Caco-2 (cell line): Measurements from ENCODE around the gene TMPRSS11D. TPM values are rescaled to one million over a fixed set of nuclear protein-coding genes. Genes with fewer than 3 reads are reported as not detected.

Experiments
- BruUV-seq: library from RNA; stranded (reverse); fragments of 400-500 nt; replicated peaks from 2 replicates; lab custom pipeline; 2021; lab: Mats Ljungman, UMichigan
- CTCF ChIA-PET: fragments of 300-600 bp; sonication (Branson Sonifier 250); formaldehyde crosslinking; loops from one replicate; lab custom pipeline; 2022; ENCODE audit warnings: antibody characterized with exemption; lab: Charles Lee
- POLR2A ChIA-PET: fragments of 300-600 bp; sonication (Branson Sonifier 250); formaldehyde crosslinking; loops from one replicate; lab custom pipeline; 2022; ENCODE audit warnings: antibody characterized with exemption; lab: Charles Lee
- DNase-seq, 2 experiments: peaks; one replicate each; pipeline versions ENCODE4 v3.0.0 to v3.0.0-alpha.2; 2020 to 2022
- H3K27me3 ChIP-seq: replicated peaks from 2 replicates; pipeline ENCODE4 v1.6.0; 2011; ENCODE audit warnings: low read length; ENCODE audit not compliant: control insufficient read depth, insufficient read depth
- H3K36me3 ChIP-seq: 2 replicates; pipeline ENCODE4 v1.5.1; 2011; ENCODE audit warnings: low read length; ENCODE audit not compliant: control insufficient read depth, insufficient read depth
- H3K4me1 ChIP-seq: fragments of 250-450 bp; sonication (Bioruptor Pico); 2 replicates; pipeline ENCODE4 v1.5.1; 2020; ENCODE audit warnings: mild to moderate bottlenecking
- H3K4me3 ChIP-seq: 2 replicates; pipeline ENCODE4 v1.5.1; 2011; ENCODE audit warnings: low read depth, mild to moderate bottlenecking, control low read depth, low read length
- H3K9me3 ChIP-seq: fragments of 250-450 bp; sonication (Bioruptor Pico); 2 replicates; pipeline ENCODE4 v1.5.1; 2020; ENCODE audit warnings: mild to moderate bottlenecking, moderate library complexity
- H3K27ac Mint-ChIP-seq: one replicate; pipeline ENCODE4 v1.8.0; 2022; ENCODE audit warnings: mixed read lengths; ENCODE audit not compliant: unreplicated experiment
- H3K27me3 Mint-ChIP-seq: one replicate; pipeline ENCODE4 v1.8.0; 2022; ENCODE audit warnings: mixed read lengths; ENCODE audit not compliant: insufficient read depth, unreplicated experiment
- H3K36me3 Mint-ChIP-seq: one replicate; pipeline ENCODE4 v1.8.0; 2022; ENCODE audit warnings: mild to moderate bottlenecking, mixed read lengths; ENCODE audit not compliant: insufficient read depth, unreplicated experiment
- H3K4me1 Mint-ChIP-seq: one replicate; pipeline ENCODE4 v1.8.0; 2022; ENCODE audit warnings: low read depth, mixed read lengths; ENCODE audit not compliant: unreplicated experiment
- H3K4me3 Mint-ChIP-seq: one replicate; pipeline ENCODE4 v1.8.0; 2022; ENCODE audit warnings: mild to moderate bottlenecking, moderate library complexity, mixed read lengths; ENCODE audit not compliant: unreplicated experiment
- H3K9me3 Mint-ChIP-seq: one replicate; pipeline ENCODE4 v1.8.0; 2022; ENCODE audit warnings: mixed read lengths; ENCODE audit not compliant: unreplicated experiment
- CTCF ChIP-seq, 2 experiments: fragments of 200-600 bp in 1 of 2; IDR thresholded peaks; 1 replicate in 1 of 2; 2 replicates in 1 of 2; pipeline versions ENCODE4 v1.5.1 to v1.8.0; 2011 to 2022; ENCODE audit warnings: antibody characterized with exemption in 1 of 2, control low read depth in 1 of 2, inconsistent platforms in 1 of 2, low read depth in 1 of 2, low read length in 1 of 2, mild to moderate bottlenecking in 1 of 2, moderate library complexity in 1 of 2; ENCODE audit not compliant: insufficient read depth in 1 of 2, severe bottlenecking in 1 of 2, unreplicated experiment in 1 of 2
- intact Hi-C: fragments of 100-400 bp; cut with micrococcal nuclease; formaldehyde crosslinking; loops from one replicate; pipeline ENCODE4 v1.10.0; 2022; ENCODE audit not compliant: unreplicated experiment
- total RNA-seq: library from RNA; stranded (reverse); gene quantifications from 2 replicates; pipeline ENCODE4 v1.2.3, GENCODE V29; 2022

TMPRSS11D gene
- total RNA-seq, 1 experiment from 2014 or later: not detected

- Histone ChIP-seq H3K27me3 (no peaks in the 10 kb centered on the region), H3K4me3 (no peak overlapping the region), H3K36me3 (no peaks in the 10 kb centered on the region), H3K4me1 (peaks cover 9% of the 10 kb centered on the region), H3K9me3 (no peaks in the 10 kb centered on the region)
- ChIA-PET CTCF (no interaction called here), POLR2A (no interaction called here)
- BruUV-seq: no TSS peak
- Mint-ChIP-seq H3K27ac (no peak overlapping the region), H3K4me1 (no peaks in the 10 kb centered on the region), H3K27me3 (no peaks in the 10 kb centered on the region), H3K36me3 (no peaks in the 10 kb centered on the region), H3K9me3 (no peaks in the 10 kb centered on the region), H3K4me3 (no peak overlapping the region)
- intact Hi-C loops: no loop called here
- TF ChIP-seq CTCF (IDR thresholded peaks at IDR 0.05; ENCODE audit: insufficient read depth in 1 of 2, low read depth in 1 of 2, low read length in 1 of 2, severe bottlenecking in 1 of 2, unreplicated experiment in 1 of 2): no peak
- DNase-seq: no peak
These were observed 23.8 kb upstream of the TMPRSS11D start for GRCh38 chr4:67907650-67908049.

GRCh38 chr4:67899096-67899495 is 15.3 kb upstream of the TMPRSS11D start:
- POLR2A ChIA-PET: no interaction called here

GRCh38 chr4:67897686-67898085 is 13.9 kb upstream of the TMPRSS11D start:
- no peak for TF ChIP-seq CTCF (IDR thresholded peaks at IDR 0.05; ENCODE audit: insufficient read depth in 1 of 2, low read depth in 1 of 2, low read length in 1 of 2, severe bottlenecking in 1 of 2, unreplicated experiment in 1 of 2)
- H3K27me3 Mint-ChIP-seq: no peaks in the 10 kb centered on the region
- no peaks in the 10 kb centered on the region for H3K9me3 Mint-ChIP-seq
- H3K4me1 ChIP-seq: no peaks in the 10 kb centered on the region
- ChIA-PET POLR2A (no interaction called here), CTCF (no interaction called here)
- DNase-seq: no peak
- H3K4me1 Mint-ChIP-seq: no peaks in the 10 kb centered on the region
- no peaks in the 10 kb centered on the region for H3K36me3 Mint-ChIP-seq
- intact Hi-C loops: no loop called here
- no peaks in the 10 kb centered on the region for H3K27me3 ChIP-seq
- no peak overlapping the region for H3K27ac Mint-ChIP-seq
- no peak overlapping the region for H3K4me3 Mint-ChIP-seq
- H3K36me3 ChIP-seq: no peaks in the 10 kb centered on the region
- no TSS peak for BruUV-seq
- H3K4me3 ChIP-seq: no peak overlapping the region
- no peaks in the 10 kb centered on the region for H3K9me3 ChIP-seq

More at GRCh38 chr4:67899096-67899495, 15.3 kb upstream of the TMPRSS11D start:
- Mint-ChIP-seq H3K4me1 (no peaks in the 10 kb centered on the region), H3K27me3 (no peaks in the 10 kb centered on the region), H3K27ac (no peak overlapping the region), H3K4me3 (no peak overlapping the region), H3K36me3 (no peaks in the 10 kb centered on the region), H3K9me3 (no peaks in the 10 kb centered on the region)
- no peaks in the 10 kb centered on the region for H3K27me3 ChIP-seq
- H3K4me3 ChIP-seq: no peak overlapping the region
- intact Hi-C loops: no loop called here
- BruUV-seq: no TSS peak
- no peaks in the 10 kb centered on the region for H3K36me3 ChIP-seq
- H3K4me1 ChIP-seq: no peaks in the 10 kb centered on the region
- CTCF ChIA-PET: no interaction called here
- no peaks in the 10 kb centered on the region for H3K9me3 ChIP-seq
- no peak for DNase-seq
- no peak for TF ChIP-seq CTCF (IDR thresholded peaks at IDR 0.05; ENCODE audit: insufficient read depth in 1 of 2, low read depth in 1 of 2, low read length in 1 of 2, severe bottlenecking in 1 of 2, unreplicated experiment in 1 of 2)
